Liver (tissue), 9 donors: ENCODE data around the gene HOXB2. TPM values are rescaled to one million over a fixed set of nuclear protein-coding genes. Genes with fewer than 3 reads are reported as not detected.
A peak's percentile ranks its signal among the peaks of the same experiment; 100 is the strongest.

Experiments used
- DNase-seq: peaks from one replicate; pipeline ENCODE4 v3.0.0-alpha.2; 2017; ENCODE audit warnings: low spot score
- H3K27ac ChIP-seq, 2 donors: one replicate each; pipeline ENCODE4 v1.7.0; 2013; ENCODE audit warnings: inconsistent platforms in 2 of 2, low read length in 2 of 2, control low read depth in 1 of 2, low read depth in 1 of 2, mild to moderate bottlenecking in 1 of 2
- H3K27me3 ChIP-seq, 4 donors: one replicate each; pipeline versions ENCODE4 v1.6.1 to v1.7.0; 2013; ENCODE audit warnings: low read length in 3 of 4, inconsistent platforms in 1 of 4, mild to moderate bottlenecking in 1 of 4, moderate library complexity in 1 of 4; ENCODE audit not compliant: control insufficient read depth in 4 of 4, insufficient read depth in 4 of 4
- H3K36me3 ChIP-seq, 4 donors: one replicate each; pipeline versions ENCODE4 v1.6.1 to v1.7.0; 2013; ENCODE audit warnings: low read length in 3 of 4, mild to moderate bottlenecking in 3 of 4, low read depth in 1 of 4, moderate library complexity in 1 of 4; ENCODE audit not compliant: control insufficient read depth in 4 of 4, insufficient read depth in 3 of 4
- H3K4me1 ChIP-seq, 4 donors: one replicate each; pipeline versions ENCODE4 v1.6.1 to v1.7.0; 2013; ENCODE audit warnings: low read length in 3 of 4, mild to moderate bottlenecking in 3 of 4, moderate library complexity in 1 of 4; ENCODE audit not compliant: control insufficient read depth in 4 of 4, insufficient read depth in 4 of 4
- H3K4me3 ChIP-seq, 3 donors: one replicate each; pipeline versions ENCODE4 v1.6.1 to v1.7.0; 2013; ENCODE audit warnings: low read length in 3 of 3, control low read depth in 1 of 3, low read depth in 1 of 3, mild to moderate bottlenecking in 1 of 3
- H3K9ac ChIP-seq, 2 donors: one replicate each; pipeline ENCODE4 v1.7.0; 2013; ENCODE audit warnings: low read length in 2 of 2, mild to moderate bottlenecking in 2 of 2, moderate library complexity in 2 of 2, control low read depth in 1 of 2, low read depth in 1 of 2
- H3K9me3 ChIP-seq, 4 donors: one replicate each; pipeline versions ENCODE4 v1.6.1 to v1.7.0; 2013; ENCODE audit warnings: low read length in 3 of 4; ENCODE audit not compliant: control insufficient read depth in 4 of 4
- EGR1 ChIP-seq, 2 donors: IDR thresholded peaks; 2 replicates each; pipeline ENCODE4 v1.6.1; 2016 to 2018; ENCODE audit warnings: antibody characterized with exemption in 2 of 2, low read depth in 2 of 2
- FOXA1 ChIP-seq: IDR thresholded peaks from 2 replicates; pipeline ENCODE4 v1.6.1; 2016; ENCODE audit warnings: antibody characterized with exemption
- FOXA2 ChIP-seq: IDR thresholded peaks from 2 replicates; pipeline ENCODE4 v1.6.1; 2016; ENCODE audit warnings: antibody characterized with exemption
- HNF4A ChIP-seq, 2 donors: conservative IDR thresholded peaks; 2 replicates each; pipeline ENCODE4 v1.6.1; 2016; ENCODE audit warnings: antibody characterized with exemption in 2 of 2, mild to moderate bottlenecking in 2 of 2
- HNF4G ChIP-seq: IDR thresholded peaks from 2 replicates; pipeline ENCODE4 v1.6.1; 2016; ENCODE audit warnings: antibody characterized with exemption
- JUND ChIP-seq, 2 donors: IDR thresholded peaks; 2 replicates each; pipeline ENCODE4 v1.6.1; 2016; ENCODE audit warnings: antibody characterized with exemption in 2 of 2
- NR2F2 ChIP-seq: IDR thresholded peaks from 2 replicates; pipeline ENCODE4 v1.6.1; 2016; ENCODE audit warnings: antibody characterized with exemption
- RAD21 ChIP-seq, 2 donors: IDR thresholded peaks; 2 replicates each; pipeline ENCODE4 v1.6.1; 2016; ENCODE audit warnings: antibody characterized with exemption in 2 of 2, mild to moderate bottlenecking in 2 of 2
- YY1 ChIP-seq: IDR thresholded peaks from 2 replicates; pipeline ENCODE4 v1.6.1; 2016; ENCODE audit warnings: antibody characterized with exemption, mild to moderate bottlenecking
- ZBTB33 ChIP-seq: IDR thresholded peaks from 2 replicates; pipeline ENCODE4 v1.6.1; 2016; ENCODE audit warnings: antibody characterized with exemption
- WGBS: extraction: QIAGEN DNeasy Blood & Tissue Kit; methylation state at CpG from one replicate; pipeline ENCODE4 v1.1.7; 2013; 5-methylcytosine and 5-hydroxymethylcytosine counted together
- polyA plus RNA-seq, 2 donors: library from polyadenylated mRNA; stranded (reverse) in 1 of 2; unstranded in 1 of 2; fragments of 200-250 nt in 1 of 2; fragments of >200 nt in 1 of 2; fragmentation: Nextera tagmentation in 1 of 2; extraction: Ambion mirVana in 1 of 2; gene quantifications; one replicate each; pipeline versions ENCODE4 v1.2.1 to v1.2.3, GENCODE V29; 2013 to 2015
- total RNA-seq, 2 donors: library from RNA; depleted of rRNA; stranded (reverse); fragments of >200 nt; gene quantifications; one replicate each; pipeline ENCODE4 v1.2.3, GENCODE V29; 2014
- TF ChIP-seq, protein P1 (sequence below): IDR thresholded peaks from 2 replicates; pipeline ENCODE4 v1.6.1; 2016; ENCODE audit warnings: antibody characterized with exemption
- TF ChIP-seq, protein P2 (sequence below): IDR thresholded peaks from 2 replicates; pipeline ENCODE4 v1.6.1; 2016; ENCODE audit warnings: antibody characterized with exemption, mild to moderate bottlenecking
- TF ChIP-seq, protein P3 (sequence below): IDR thresholded peaks from 2 replicates; pipeline ENCODE4 v1.6.1; 2016; ENCODE audit warnings: antibody characterized with exemption
- donor health status: healthy.
- donor health status: healthy.
- donor health status: healthy.
- donor health status: healthy.
- donor health status: healthy.

The HOXB2 gene
- total and polyA plus RNA-seq, 4 donors, result 0.67 to 2.5 (median 1.8) TPM

DNA sequence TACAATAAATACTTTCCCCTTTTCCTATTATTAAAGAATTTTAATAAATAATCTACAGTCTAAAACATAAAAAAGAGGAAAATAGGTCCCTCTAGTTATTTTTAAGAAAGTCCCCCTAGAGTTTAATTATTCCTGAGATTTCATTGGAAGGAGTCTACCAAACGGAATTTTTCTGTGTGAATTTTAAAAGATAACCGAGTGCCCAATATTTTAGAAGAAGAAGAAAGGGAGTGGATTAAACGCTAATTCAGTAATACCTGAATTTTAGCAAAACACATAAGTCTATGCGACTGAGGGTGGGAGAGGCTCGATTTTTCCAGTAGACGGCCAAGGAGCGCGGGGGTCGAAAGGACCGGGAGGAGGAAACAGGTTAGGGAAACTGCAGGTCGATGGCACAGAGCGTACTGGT is 2.2 kb downstream of the HOXB2 start (continued):
- TF ChIP-seq ZBTB33 (no peak), EGR1 (IDR thresholded peaks at IDR 0.05; ENCODE audit: low read depth in 2 of 2) (no peak)

DNA sequence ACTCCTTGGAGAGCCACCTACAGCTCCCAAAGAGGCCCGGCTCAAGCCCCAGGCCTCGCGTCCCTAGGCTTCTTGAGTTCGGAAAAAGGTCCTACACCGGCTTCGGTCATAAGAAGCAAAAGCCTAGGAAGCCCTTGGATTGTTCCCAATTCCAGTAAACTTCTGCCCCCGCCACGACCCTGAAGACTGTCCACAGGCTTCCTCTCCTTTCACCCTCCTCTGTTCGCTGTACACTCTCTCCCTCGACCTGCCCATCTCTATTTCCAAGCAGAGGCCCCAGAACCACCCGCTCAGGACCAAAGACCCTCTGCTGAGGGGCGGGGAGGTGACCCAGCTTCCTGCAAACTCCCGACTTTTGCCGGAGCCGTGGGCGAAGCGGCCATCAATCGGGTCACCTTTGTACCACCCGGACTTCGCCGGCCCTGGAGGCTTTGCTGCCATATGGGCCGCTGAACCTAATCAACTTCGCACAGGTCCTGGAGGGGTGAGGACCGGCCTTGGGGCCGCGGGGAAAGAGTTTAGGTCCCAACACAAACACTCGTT is 2.7 kb downstream of the HOXB2 start:
- Histone ChIP-seq H3K27me3 (peaks cover 2 to 14% (median 3%) of the 10 kb centered on the region in 4 donors), H3K4me1 (peaks cover 0 to 9% (median 3%) of the 10 kb centered on the region in 4 donors), H3K9me3 (no peaks in the 10 kb centered on the region), H3K36me3 (no peaks in the 10 kb centered on the region), H3K9ac (peak overlapping the region in 1 of 2 donors; percentile 58), H3K27ac (peak overlapping the region; percentile 72 to 81), H3K4me3 (peak overlapping the region in 2 of 3 donors; percentile 8 to 18)
- no peak for TF ChIP-seq FOXA2
- TF ChIP-seq, protein P1, sequence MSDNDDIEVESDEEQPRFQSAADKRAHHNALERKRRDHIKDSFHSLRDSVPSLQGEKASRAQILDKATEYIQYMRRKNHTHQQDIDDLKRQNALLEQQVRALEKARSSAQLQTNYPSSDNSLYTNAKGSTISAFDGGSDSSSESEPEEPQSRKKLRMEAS, result no peak
- no peak for TF ChIP-seq NR2F2
- no peak for TF ChIP-seq RAD21 (IDR thresholded peaks at IDR 0.05)
- TF ChIP-seq HNF4A (conservative IDR thresholded peaks at IDR 0.05), result no peak
- TF ChIP-seq, protein P2, sequence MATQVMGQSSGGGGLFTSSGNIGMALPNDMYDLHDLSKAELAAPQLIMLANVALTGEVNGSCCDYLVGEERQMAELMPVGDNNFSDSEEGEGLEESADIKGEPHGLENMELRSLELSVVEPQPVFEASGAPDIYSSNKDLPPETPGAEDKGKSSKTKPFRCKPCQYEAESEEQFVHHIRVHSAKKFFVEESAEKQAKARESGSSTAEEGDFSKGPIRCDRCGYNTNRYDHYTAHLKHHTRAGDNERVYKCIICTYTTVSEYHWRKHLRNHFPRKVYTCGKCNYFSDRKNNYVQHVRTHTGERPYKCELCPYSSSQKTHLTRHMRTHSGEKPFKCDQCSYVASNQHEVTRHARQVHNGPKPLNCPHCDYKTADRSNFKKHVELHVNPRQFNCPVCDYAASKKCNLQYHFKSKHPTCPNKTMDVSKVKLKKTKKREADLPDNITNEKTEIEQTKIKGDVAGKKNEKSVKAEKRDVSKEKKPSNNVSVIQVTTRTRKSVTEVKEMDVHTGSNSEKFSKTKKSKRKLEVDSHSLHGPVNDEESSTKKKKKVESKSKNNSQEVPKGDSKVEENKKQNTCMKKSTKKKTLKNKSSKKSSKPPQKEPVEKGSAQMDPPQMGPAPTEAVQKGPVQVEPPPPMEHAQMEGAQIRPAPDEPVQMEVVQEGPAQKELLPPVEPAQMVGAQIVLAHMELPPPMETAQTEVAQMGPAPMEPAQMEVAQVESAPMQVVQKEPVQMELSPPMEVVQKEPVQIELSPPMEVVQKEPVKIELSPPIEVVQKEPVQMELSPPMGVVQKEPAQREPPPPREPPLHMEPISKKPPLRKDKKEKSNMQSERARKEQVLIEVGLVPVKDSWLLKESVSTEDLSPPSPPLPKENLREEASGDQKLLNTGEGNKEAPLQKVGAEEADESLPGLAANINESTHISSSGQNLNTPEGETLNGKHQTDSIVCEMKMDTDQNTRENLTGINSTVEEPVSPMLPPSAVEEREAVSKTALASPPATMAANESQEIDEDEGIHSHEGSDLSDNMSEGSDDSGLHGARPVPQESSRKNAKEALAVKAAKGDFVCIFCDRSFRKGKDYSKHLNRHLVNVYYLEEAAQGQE, result no peak
- no peak for TF ChIP-seq JUND (IDR thresholded peaks at IDR 0.05)
- 16% methylated on average over 27 of the region's 27 CpGs for WGBS
- peak; percentile 58 for DNase-seq

DNA sequence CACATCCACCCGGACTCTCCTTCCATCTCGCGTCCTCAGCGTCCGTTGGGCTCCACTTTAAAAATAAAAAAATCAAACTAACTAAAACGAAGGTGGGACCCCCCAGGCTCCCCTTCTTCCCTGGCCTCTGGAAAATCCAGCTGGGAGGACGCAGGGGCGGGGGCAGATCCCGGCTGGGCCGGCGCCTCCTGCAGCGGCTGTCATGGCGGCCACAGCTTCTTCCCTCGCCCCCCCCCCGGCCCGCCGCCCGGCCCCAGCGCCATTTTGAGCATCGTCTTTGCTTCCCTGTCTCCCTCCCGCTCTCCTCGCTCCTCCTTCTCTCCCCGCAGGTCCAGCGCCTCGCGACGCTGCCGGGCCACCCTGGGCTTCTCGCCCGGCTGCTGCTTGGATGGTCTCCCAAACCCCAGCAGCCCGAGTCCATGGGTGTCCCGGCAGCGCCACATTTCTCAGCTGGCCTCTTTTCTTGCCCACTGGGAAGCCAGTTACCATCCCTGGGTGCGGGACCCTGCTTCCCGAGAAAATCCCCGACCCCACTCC is 3.3 kb downstream of the HOXB2 start:
- WGBS, result 15% methylated on average over 34 of the region's 36 CpGs
- no peaks in the 10 kb centered on the region for H3K36me3 ChIP-seq
- peak overlapping the region; percentile 72 to 81 for H3K27ac ChIP-seq

More for the DNA sequence above, 3.3 kb downstream of the HOXB2 start:
- DNase-seq, result peak; percentile 65
- Histone ChIP-seq H3K9ac (peak overlapping the region in 1 of 2 donors; percentile 27), H3K9me3 (no peaks in the 10 kb centered on the region), H3K4me3 (peak overlapping the region in 2 of 3 donors; percentile 8 to 18), H3K4me1 (peaks cover 0 to 9% (median 3%) of the 10 kb centered on the region in 4 donors), H3K27me3 (peaks cover 2 to 12% (median 3%) of the 10 kb centered on the region in 4 donors)
- TF ChIP-seq, protein P3, sequence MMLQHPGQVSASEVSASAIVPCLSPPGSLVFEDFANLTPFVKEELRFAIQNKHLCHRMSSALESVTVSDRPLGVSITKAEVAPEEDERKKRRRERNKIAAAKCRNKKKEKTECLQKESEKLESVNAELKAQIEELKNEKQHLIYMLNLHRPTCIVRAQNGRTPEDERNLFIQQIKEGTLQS, result no peak
- TF ChIP-seq FOXA1 (no peak), ZBTB33 (no peak), YY1 (peak; percentile 70), HNF4G (no peak)
- TF ChIP-seq, protein P1, result no peak
